ENCODE results near the gene DOCK2.
"Not testable (repeated sequence)": the region's sequence is repeated elsewhere in the genome, so short reads cannot be mapped to it uniquely, and the experiment has no call there.

Gene DOCK2

GRCh38 chr5:169817031-169817430 lies 180.0 kb downstream of the DOCK2 start:
- DNase-seq (ENCODE audit: low read depth), result no peak

GRCh38 chr5:169826618-169827017 lies 189.5 kb downstream of the DOCK2 start:
- DNase-seq (ENCODE audit: low read depth), result no peak

- no peak for DNase-seq (ENCODE audit: low read depth)
Observed at GRCh38 chr5:169827769-169828168, 190.7 kb downstream of the DOCK2 start.

- no peak for DNase-seq (ENCODE audit: low read depth)
Observed at GRCh38 chr5:169828385-169828784, 191.3 kb downstream of the DOCK2 start.

GRCh38 chr5:169831331-169831730 lies 194.3 kb downstream of the DOCK2 start:
- peak; percentile 19 for DNase-seq (ENCODE audit: low read depth)

- DNase-seq (ENCODE audit: low read depth), result no peak
Observed at GRCh38 chr5:169832304-169832703, 195.2 kb downstream of the DOCK2 start.

GRCh38 chr5:169832845-169833244 lies 195.8 kb downstream of the DOCK2 start:
- no peak for DNase-seq (ENCODE audit: low read depth)

GRCh38 chr5:169833681-169834292 lies 196.7 kb downstream of the DOCK2 start:
- not testable (repeated sequence) for DNase-seq (ENCODE audit: low read depth)

GRCh38 chr5:169834540-169834939 lies 197.5 kb downstream of the DOCK2 start:
- DNase-seq (ENCODE audit: low read depth), result not testable (repeated sequence)

GRCh38 chr5:169836835-169837536 lies 199.9 kb downstream of the DOCK2 start:
- no peak for DNase-seq (ENCODE audit: low read depth)

- DNase-seq (ENCODE audit: low read depth), result no peak
Observed at GRCh38 chr5:169837686-169838085, 200.6 kb downstream of the DOCK2 start.

- no peak for DNase-seq (ENCODE audit: low read depth)
Observed at GRCh38 chr5:169838688-169839087, 201.6 kb downstream of the DOCK2 start.

- no peak for DNase-seq (ENCODE audit: low read depth)
Observed at GRCh38 chr5:169840405-169840804, 203.3 kb downstream of the DOCK2 start.

- DNase-seq (ENCODE audit: low read depth), result no peak
Observed at GRCh38 chr5:169842699-169843098, 205.6 kb downstream of the DOCK2 start.

GRCh38 chr5:169847519-169847918 lies 210.4 kb downstream of the DOCK2 start:
- no peak for DNase-seq (ENCODE audit: low read depth)

- DNase-seq (ENCODE audit: low read depth), result no peak
Observed at GRCh38 chr5:169848271-169848670, 211.2 kb downstream of the DOCK2 start.

GRCh38 chr5:169848792-169849191 lies 211.7 kb downstream of the DOCK2 start:
- no peak for DNase-seq (ENCODE audit: low read depth)

GRCh38 chr5:169850409-169850808 lies 213.3 kb downstream of the DOCK2 start:
- DNase-seq (ENCODE audit: low read depth), result no peak

GRCh38 chr5:169851321-169851850 lies 214.3 kb downstream of the DOCK2 start:
- DNase-seq (ENCODE audit: low read depth), result no peak

- DNase-seq (ENCODE audit: low read depth), result peak; percentile 69
Observed at GRCh38 chr5:169856571-169856970, 219.5 kb downstream of the DOCK2 start.

GRCh38 chr5:169860585-169860984 lies 223.5 kb downstream of the DOCK2 start:
- no peak for DNase-seq (ENCODE audit: low read depth)

GRCh38 chr5:169861433-169861832 lies 224.4 kb downstream of the DOCK2 start:
- no peak for DNase-seq (ENCODE audit: low read depth)

GRCh38 chr5:169861934-169862333 lies 224.9 kb downstream of the DOCK2 start:
- peak; percentile 76 for DNase-seq (ENCODE audit: low read depth)

GRCh38 chr5:169862391-169862811 lies 225.3 kb downstream of the DOCK2 start:
- DNase-seq (ENCODE audit: low read depth), result no peak

All from GM04504 (cell line).